Activated CD4-positive, CD25-positive, alpha-beta regulatory T cell treated with anti-CD3 and anti-CD28 coated beads, Interleukin-2, amount 50 U/mL, for 24 hours (primary cell): ENCODE measurements around the gene SMG1.
"Not testable (repeated sequence)": the region's sequence is repeated elsewhere in the genome, so short reads cannot be mapped to it uniquely, and the experiment has no call there.

Source experiments
- ATAC-seq, 2 donors: fragments of 150-1000 bp; cut with Tn5 transposase; one replicate each; pipeline ENCODE4 v1.10.0; 2021; ENCODE audit warnings: mild to moderate bottlenecking in 1 of 2, moderate library complexity in 1 of 2

Gene SMG1

DNA sequence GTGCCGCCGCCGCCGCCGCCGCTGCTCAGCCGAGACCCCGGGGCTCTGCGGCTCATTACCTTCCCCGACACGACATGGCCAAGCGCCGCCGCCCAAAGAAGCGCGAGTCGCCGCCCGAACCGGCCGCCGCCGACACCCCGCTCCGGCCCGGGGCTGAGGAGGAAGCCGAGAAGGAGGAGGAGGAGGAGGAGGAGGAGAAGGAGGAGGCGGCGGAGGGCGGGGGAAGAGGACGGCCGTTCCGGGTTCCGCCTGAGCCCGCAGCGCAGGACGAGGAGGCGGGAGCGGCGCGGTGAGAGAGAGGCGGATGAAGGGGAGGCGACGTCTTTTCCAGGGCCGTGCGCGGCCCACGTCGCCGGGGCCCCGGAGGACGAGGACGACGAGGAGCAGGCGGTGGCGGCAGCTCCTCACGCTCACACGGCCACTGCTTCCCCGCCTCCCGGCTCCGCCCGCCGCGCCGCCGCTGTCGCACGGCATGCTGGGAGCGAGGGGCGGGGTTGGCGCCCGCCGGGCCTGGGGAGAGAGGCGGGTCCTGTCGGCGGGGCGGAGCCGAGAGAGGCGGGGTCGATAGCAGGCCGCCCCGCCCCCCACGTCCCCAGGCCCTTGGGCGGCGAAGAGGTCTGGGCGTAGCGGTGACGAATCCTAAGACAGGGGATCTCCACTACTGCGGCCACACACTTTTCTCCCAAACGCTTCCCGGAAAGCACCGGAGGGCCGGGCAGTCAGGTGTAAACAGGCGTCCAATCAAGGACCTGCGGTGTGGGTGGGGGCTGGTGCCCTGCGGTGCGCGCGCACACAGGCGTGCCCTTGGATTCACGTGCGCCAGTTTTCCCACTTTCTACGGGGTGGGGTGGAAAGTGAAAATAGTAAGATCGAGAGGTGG is at the start of gene SMG1:
TSS of gene SMG1 (minus strand) at position 423 of the 880 bp plus-strand sequence. CDS start at position 56, 367 bp downstream.
- peak; percentile 83 to 86 for ATAC-seq

DNA sequence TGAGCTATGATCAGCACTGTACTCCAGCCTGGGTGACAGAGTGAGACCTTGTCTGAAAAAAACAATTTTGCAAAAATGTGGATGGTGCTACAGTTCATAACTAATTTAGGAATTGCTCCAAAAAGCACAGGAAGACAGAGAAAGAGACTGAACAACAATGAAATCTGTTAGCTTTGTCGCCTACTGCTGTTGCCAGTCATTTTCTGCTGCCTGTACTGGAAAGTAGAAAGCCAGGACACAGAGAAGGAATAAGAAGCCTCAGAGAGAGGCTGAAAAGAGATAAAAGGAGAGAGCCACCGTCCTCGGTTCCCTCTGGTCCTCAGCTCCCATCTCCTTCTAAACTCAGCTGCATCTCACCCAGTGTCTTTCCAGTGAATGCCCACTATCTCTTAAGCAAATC is 48.9 kb upstream of the SMG1 start:
- no peak for ATAC-seq

DNA sequence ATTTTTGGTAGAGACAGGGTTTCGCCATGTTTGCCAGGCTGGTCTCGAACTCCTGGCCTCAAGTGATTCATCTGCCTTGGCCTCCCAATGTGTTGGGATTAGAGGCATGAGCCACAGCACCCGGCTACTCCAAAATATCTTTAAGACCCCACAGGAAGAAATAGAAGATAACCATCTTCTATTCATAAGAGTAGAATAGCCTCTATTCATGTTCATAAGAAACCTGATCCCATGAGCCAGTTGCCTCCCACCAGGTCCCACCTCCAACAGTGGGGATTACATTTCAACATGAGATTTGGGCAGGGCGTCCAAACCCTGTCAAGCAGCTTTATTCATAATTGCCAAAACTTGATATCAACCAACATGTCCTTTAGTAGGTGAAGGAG is 43.6 kb upstream of the SMG1 start:
- ATAC-seq = no peak

DNA sequence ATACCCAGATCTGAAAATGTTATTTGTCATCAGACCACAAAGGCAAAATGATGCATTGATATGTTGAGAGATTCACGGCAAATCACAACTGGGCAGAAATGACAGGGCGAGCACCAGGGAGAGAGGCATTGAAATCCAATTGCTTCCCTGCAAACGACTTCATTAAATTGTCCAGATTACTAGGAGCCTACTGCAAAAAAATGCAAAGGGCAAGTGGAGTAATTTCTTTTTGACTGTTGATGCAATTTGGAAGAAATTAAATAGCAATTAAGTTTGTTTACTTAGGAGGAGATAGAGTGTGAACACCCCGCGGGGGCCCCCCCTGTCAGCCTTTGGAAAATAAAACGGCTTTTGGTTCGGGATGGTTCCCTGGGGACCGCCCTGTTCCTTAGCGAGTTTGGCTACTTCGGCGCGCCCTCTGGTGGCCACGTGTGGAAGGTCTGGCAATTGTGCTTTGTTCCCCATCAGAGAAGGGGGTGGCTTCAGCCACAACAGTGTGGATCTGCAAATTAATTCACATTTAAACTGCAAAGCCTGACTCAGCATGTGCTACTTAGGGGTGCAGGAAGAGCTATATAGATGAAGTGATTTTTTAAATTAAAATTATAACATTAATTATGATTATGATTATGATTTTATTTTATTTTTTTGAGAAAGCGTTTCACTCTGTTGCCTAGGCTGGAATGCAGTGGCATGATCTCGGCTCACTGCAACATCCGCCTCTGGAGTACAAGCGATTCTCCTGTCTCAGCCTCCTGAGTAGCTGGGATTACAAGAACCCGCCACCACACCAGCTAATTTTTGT is 43.0 kb upstream of the SMG1 start:
- ATAC-seq = peak; percentile 79 to 80

DNA sequence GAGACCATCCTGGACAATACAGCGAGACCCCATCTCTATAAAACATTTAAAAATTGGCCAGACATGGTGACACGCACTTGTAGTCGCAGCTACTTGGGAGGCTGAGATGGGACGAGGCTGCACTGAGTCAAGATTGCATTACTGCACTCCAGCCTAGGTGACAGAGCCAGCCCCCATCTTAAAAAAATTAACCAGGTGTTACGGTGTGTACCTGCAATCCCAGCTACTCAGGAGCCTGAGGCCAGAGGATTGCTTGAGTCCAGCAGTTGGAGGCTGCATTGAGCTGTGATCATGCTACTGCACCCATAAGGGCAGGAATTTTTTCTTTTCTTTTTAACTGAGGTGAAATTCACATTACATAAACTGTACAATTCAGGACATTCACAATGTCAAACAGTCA is 40.6 kb upstream of the SMG1 start:
- no peak for ATAC-seq

DNA sequence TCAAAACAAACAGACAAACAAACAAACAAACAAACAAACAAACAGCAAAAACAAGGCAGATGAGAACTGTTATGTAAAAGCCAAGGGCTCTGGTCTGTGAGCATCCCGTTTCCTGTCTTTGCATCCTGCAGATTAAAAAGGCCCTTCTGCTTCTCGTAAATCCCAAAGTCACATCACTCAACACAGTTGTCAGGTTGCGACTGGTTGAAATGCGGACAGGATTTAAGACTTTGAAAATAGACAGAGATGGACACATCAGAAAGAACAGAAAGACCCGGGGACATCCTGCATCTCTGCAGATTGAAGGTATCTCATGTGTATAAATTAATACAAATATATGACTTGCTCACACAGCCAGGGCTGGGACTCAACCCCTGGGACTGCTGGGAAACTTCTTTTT is 39.3 kb upstream of the SMG1 start:
- no peak for ATAC-seq

DNA sequence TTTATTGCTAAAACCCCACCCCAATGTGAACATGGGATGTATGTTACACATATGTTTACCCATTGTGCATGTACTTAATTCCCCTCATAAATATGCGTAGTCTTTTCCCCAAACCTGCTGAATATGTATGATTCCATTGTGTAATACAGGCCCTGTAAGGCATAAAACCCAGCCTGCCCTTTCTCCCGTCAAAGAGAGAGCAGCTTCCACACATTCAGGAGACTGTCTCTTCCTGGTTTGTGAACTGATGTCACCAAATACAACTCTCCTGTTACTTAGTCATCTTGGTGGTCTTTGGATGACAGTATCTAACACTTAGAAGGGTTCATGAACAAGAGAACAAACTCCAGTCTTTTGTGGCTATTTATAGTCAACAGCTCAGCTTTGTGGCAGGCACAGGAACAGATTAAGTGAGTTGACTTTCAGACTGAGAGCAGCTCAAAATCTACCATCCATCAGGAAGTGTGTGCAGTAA is 32.9 kb upstream of the SMG1 start:
- ATAC-seq = no peak

DNA sequence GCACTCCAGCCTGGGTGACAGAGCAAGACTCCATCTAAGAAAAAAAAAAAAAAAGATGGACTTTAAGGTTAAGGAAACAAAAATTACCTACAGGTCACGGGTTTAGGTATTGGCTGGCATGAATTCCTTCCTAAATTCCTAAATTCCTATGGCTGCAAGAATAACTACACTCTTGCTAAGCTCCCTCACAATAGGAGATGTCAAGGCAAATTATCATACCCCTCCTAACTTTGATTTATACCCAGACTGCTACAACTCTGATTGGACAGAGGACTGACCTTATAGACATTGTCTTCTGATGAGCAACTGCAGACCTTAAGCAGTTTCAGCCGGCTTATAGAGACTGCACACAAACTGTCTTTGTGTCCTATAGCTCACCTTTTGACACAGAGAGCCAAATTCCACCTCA is 32.4 kb upstream of the SMG1 start:
- ATAC-seq = no peak

DNA sequence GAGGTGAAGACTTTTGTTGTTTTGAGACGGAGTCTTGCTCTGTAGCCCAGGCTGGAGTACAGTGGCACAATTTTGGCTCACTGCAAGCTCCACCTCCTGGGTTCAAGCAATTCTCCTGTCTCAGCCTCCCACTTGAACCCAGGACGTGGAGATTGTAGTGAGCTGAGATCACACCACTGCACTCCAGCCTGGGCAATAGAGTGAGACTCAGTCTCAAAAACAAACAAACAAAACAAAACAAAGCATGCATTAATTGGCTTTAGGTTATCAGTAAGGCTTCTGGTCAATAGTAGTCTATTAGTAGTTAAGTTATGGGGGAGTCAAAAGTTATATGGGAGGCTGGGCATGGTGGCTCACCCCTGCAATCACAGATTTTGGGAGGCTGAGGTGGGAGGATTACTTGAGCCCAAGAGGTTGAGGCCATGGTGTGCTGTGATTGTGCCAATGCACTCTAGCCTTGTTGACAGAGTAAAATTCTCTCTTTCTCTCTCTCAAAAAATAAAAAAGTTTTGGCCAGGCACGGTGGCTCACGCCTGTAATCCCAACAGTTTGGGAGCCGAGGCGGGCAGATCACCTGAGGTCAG is 30.5 kb upstream of the SMG1 start:
- not testable (repeated sequence) for ATAC-seq

DNA sequence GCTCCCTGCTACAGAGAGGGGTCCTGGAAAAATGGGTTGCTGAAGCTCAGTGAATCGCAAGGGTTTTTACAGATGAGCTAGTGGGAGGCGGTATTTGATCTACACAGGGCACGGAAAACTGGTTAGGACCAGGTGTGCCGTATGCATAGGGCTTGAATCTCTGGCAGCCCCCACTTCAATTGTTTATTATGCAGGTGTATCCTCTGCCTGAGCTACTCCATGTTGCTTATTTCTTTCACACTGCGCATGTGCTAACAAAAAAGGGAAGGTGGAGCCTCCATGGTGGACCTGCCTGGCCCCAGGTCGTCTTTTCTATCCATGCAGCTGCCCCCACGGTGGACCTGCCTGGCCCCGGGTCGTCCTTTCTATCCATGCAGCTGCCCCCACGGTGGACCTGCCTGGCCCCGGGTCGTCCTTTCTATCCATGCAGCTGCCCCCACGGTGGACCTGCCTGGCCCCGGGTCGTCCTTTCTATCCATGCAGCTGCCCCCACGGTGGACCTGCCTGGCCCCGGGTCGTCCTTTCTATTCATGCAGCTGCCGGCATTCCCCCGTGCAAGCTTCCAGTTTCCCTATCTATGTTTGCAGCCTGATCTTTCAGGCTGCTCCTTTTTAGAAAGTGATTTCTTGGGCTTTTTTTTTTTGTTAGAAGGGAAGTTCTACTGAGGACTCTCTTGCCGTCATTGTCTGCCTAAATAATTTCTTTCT is 29.8 kb upstream of the SMG1 start:
- ATAC-seq = peak; percentile 36 to 51

DNA sequence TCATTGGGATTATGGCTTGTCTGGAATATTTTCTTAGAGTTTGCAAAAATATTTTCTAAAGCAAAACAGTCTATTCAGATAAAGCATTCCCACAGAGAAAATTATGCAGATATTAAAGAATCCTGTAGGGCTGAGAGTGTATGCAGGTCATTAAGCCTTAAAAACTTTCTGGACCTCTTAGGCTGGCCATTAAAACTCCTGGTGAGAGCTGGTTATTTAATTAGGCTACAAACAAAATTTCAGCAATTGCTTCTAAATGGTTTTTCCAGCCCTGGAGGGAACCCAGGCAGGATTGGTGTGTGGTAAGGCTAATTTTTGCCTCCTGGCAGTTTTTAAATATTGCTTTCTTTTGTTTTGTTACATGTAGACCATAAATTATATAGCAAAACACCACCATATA is 27.3 kb upstream of the SMG1 start:
- ATAC-seq = no peak

DNA sequence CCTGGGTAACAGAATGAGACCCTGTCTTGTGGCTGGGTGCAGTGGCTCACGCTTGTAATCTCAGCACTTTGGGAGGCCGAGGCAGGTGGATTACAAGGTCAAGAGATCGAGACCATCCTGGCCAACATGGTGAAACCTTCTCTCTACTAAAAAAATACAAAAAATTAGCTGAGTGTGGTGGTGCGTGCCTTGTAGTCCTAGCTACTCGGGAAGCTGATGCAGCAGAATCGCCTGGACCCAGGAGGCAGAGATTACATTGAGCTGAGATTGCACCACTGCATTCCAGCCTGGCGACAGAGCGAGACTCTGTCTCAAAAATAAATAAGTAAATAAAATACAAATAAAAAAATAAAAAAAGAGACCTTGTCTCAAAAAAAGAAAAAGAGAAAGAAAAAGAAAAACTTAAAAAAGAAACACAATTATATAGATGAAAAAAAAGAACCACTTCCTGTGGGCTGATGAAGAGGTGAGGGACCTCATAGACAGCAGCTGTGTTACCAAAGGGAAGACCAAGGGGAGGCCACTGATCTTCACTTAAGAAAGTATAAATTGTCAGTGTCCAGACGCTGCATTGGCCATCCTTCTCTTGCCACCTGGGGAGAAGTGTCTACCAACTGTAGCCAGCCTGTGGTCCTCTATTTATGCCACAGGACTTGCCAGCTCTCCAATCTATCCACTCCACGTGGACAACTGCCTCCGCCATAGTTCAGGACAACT is 24.4 kb upstream of the SMG1 start:
- no peak for ATAC-seq

DNA sequence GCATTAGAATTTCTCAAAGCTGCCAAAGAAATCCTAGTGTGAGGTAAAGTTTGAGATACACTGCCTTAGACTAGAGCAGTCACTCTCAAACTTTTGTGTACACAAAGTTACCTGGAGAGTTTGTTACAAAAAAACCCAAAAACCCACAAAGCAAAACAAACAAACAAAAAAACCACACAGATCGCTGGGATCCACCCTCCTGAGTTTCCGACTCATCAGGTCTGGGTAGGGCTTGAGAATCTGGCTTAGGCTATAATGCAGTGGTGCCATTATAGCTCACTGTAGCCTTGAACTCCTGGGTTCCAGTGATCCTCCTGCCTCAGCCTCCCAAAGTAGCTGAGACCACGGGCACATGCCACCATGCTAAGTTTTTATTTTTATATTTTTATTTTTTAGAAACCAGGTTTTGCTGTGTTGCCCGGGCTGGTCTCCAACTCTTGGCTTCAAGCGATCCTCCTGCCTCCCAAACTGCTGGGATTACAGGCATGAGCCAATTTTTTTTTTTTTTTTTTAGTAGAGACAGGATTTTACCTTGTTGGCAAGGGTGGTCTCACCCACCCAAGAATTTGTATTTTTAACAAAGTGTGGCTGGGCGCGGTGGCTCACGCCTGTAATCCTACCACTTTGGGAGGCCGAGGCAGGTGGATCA is 22.3 kb upstream of the SMG1 start:
- no peak for ATAC-seq

DNA sequence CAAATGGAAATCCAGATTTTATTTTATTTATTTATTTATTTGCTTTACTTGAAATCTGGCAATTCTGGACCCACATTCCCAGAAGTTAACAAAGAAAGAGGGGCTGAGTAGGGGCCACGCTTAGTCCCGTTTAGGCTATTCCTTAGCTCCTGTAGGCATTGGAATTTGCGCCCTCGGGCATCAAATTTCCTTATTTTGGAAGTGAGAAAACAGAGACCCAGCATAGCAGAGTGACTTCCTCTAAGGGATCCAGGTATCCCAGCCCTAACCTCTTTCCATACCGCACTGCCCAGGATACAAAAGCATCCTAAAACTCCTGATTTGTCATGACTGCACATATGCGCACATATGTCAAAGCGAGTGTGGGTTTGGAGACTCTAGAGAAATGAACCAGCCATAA is 19.0 kb upstream of the SMG1 start:
- no peak for ATAC-seq

DNA sequence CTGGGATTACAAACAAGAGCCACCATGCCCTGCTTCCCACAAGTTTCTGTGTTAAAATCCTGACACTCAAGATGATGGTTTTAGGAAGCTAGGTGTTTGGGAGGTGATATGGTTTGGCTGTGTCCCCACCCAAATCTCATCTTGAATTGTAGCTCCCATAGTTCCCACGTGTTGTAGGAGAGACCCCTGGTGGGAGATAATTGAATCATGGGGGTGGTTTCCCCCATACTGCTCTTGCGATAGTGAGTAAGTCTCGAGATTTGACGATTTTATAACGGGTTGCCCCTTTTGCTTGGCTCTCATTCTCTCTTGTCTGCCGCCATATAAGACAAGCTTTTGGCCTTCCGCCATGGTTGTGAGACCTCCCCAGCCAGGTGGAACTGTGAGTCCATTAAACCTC is 17.2 kb upstream of the SMG1 start:
- ATAC-seq = no peak

DNA sequence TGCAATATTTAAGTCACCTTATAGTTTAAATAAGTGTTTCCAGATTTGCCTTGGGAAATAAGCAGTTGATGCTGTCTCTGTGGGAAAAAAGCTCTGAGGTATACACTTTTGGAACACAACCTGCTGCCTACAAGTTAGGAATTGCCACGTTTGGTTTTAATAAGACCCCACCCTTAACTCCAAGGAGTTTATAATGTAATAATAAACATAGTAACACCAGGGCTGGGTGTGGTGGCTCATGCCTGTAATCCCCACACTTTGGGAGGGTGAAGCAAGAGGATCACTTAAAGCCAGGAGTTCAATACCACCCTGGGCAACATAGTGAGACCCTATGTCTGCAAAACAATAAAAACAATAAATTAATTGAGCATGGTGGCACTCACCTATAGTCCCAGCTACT is 15.9 kb upstream of the SMG1 start:
- ATAC-seq = no peak

DNA sequence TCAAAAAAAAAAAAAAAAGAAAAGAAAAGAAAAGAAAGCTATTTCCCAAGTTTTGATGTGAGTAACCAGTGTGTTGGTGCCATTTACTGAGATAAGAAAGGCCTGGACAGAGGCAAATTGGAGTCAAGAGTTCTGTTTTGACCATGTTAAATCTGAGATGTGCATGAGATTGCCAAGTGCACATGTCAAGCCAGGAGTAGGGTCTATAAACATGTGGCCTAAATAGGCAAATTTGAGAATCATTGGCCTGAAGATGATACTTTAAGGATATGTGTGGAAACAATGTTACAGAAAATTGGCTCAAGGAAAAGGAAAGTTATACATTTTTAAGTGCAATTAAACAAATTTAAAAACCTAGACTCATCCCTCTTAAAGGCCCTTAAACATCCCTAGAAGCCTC is 15.3 kb upstream of the SMG1 start:
- no peak for ATAC-seq

DNA sequence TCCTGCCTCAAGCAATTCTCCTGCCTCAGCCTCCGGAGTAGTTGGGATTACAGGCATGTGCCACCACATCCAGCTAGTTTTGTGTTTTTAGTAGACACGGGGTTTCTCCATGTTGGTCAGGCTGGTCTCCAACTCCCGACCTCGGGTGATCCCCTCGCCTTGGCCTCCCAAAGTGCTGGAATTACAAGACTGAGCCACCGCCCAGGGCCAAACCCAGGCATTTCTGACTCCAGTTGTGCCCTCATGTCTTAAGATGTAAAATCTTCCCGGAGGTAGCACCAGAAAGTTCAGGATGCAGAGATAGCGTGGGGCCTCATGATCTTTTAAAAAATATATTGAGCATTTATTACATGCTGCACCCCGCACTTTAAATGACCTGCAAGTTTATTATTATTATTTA is 12.8 kb upstream of the SMG1 start:
- no peak for ATAC-seq

DNA sequence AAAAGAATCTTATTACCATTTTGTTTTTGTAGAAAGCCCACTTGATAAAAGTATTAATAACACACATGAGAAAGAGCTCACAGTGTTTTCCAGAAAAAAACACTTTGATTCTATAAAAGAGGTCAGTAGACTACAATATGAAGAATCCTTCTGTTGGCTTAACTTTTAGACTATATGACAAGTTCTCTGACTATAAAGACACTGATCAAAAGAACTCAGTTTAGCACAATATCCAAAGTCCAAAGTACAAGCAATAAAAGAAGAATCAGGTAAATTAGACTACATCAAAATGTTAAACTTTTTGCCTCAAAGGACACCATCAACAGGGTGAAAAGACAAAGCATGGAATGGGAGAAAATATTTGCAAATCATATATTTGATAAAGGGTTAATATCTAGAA is 11.2 kb upstream of the SMG1 start:
- no peak for ATAC-seq

DNA sequence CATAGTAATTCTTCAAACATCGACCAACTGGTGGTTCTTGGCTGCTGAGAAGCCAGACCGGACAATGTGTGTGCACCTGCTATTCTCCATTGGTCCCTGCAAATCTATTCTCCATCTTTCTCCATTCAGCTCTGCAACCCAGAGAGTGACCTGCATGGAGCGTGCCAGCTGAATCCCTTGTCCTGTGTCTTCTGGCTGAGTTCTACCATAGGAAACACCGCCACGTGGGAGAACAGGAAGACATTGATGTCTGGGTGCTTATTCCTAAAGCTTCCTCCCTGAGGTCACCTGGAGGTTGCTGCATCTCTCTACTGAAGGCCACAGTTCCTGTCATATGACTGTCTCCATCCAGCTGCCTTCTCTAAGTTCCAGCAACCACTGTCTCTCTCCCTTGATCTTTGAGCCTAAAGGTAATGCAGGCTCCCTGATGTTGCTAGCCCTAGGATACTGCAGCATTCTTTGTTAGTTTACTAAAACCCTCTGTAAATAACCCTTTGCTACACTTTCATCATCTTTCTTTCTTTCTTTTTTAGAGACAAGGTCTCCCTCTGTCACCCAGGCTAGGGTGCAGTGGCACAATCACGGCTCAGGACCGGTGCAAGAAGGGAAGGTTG is 10.6 kb upstream of the SMG1 start:
- no peak for ATAC-seq

DNA sequence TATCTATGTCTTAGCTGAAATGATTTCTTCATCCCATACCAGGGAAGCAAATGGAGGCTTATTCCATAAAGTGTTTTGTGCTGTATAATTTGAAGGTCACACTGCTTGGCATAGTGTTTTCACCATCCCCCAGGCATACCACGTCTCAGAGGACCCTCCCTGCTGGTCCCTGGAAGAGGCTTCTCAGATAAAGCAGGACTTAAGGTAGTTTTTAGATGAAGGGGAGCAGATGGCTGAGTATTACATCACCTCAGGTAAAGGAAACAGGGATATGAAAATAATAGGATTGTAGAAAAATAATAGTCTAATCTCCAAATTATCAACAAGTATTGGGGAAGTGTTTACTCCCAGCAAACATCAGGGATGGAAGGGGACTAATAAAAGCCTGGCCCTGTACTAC is 7.3 kb upstream of the SMG1 start:
- no peak for ATAC-seq
